Astrocyte (in vitro differentiated cells and primary cell): Measurements from ENCODE around the gene CTNNAL1.

ENCODE experiments used
- EZH2 ChIP-seq: IDR thresholded peaks from 2 replicates; pipeline ENCODE4 v1.6.1; 2012; ENCODE audit warnings: mild to moderate bottlenecking, low read length, inconsistent platforms; ENCODE audit not compliant: insufficient read depth
- TF ChIP-seq, protein P1 (sequence below): IDR thresholded peaks from 2 replicates; pipeline ENCODE4 v1.5.1; 2011; ENCODE audit warnings: low read depth, mild to moderate bottlenecking, inconsistent platforms, low read length, moderate library complexity; ENCODE audit not compliant: insufficient read depth

DNA sequence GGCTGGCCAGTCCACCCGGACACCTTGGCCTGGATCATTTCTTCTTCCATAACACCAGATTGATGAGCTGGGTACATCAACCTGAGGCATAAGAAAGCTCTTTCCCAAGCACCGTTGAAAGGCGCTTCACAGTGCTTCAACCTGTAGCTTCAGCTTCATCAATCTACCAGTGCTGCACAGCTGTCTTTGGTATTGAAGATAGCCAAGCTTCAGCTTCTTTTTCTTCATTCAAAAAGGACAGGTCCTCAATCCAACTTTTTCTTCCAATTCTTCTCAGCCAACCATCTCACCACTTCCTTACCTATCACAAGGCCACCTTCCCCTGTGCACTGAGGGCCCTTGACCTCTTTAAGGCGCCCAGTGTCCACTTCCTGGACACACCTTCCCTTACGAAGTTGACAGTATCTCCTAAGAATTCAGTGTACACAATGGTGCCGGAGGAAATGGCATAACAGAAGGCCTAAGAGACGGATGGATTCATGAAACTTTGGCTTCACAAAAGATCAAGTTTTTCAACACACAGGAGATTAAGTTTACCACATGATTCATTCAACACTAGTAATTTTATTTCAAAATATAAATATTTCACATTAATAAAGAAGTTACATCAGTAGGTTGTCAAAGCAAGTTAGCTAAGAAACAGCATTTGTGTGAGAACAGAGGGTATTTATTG is 1.4 kb upstream of the CTNNAL1 start:
- TF ChIP-seq, protein P1, sequence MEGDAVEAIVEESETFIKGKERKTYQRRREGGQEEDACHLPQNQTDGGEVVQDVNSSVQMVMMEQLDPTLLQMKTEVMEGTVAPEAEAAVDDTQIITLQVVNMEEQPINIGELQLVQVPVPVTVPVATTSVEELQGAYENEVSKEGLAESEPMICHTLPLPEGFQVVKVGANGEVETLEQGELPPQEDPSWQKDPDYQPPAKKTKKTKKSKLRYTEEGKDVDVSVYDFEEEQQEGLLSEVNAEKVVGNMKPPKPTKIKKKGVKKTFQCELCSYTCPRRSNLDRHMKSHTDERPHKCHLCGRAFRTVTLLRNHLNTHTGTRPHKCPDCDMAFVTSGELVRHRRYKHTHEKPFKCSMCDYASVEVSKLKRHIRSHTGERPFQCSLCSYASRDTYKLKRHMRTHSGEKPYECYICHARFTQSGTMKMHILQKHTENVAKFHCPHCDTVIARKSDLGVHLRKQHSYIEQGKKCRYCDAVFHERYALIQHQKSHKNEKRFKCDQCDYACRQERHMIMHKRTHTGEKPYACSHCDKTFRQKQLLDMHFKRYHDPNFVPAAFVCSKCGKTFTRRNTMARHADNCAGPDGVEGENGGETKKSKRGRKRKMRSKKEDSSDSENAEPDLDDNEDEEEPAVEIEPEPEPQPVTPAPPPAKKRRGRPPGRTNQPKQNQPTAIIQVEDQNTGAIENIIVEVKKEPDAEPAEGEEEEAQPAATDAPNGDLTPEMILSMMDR: no peak
- no peak for TF ChIP-seq EZH2
